HepG2 (cell line): ENCODE data around the gene FYTTD1. TPM values are rescaled to one million over a fixed set of nuclear protein-coding genes. Genes with fewer than 3 reads are reported as not detected.

ENCODE experiments used
- CREB1 ChIP-seq, 2 experiments: fragments of 450-650 bp in 1 of 2; IDR thresholded peaks; 2 replicates each; pipeline ENCODE4 v1.6.1; 2016 to 2017; ENCODE audit warnings: control low read depth in 1 of 2, mild to moderate bottlenecking in 1 of 2, missing compliant biosample characterization in 1 of 2, missing genetic modification characterization in 1 of 2
- FOSL2 ChIP-seq: sonication (generic); formaldehyde crosslinking; IDR thresholded peaks from 2 replicates; pipeline ENCODE4 v1.4.0; 2020; ENCODE audit warnings: missing genetic modification reagents
- GATA4 ChIP-seq: sonication (generic); IDR thresholded peaks from 2 replicates; pipeline ENCODE4 v1.6.1; 2016; ENCODE audit warnings: antibody characterized with exemption, low read depth, borderline replicate concordance
- MXI1 ChIP-seq: IDR thresholded peaks from 3 replicates; pipeline ENCODE4 v1.6.1; 2012; ENCODE audit warnings: low read depth, low read length, inconsistent platforms, borderline replicate concordance
- MZF1 ChIP-seq: sonication (generic); formaldehyde crosslinking; IDR thresholded peaks from 2 replicates; pipeline ENCODE4 v1.8.1; 2023; ENCODE audit warnings: mild to moderate bottlenecking, missing genetic modification reagents, borderline replicate concordance
- NCOA5 ChIP-seq: sonication (generic); formaldehyde crosslinking; IDR thresholded peaks from 2 replicates; pipeline ENCODE4 v1.4.0; 2020; ENCODE audit warnings: missing genetic modification reagents
- PCBP2 ChIP-seq: fragments of 200-400 bp; formaldehyde crosslinking; optimal IDR thresholded peaks from 2 replicates; pipeline ENCODE3; 2018; ENCODE audit warnings: low read length, low read depth; ENCODE audit not compliant: poor library complexity, severe bottlenecking
- RFX5 ChIP-seq: IDR thresholded peaks from 2 replicates; pipeline ENCODE4 v1.6.1; 2011; ENCODE audit warnings: low read depth, low read length, improper control_type of control experiment
- RFXAP ChIP-seq: sonication (generic); formaldehyde crosslinking; IDR thresholded peaks from 2 replicates; pipeline ENCODE4 v1.4.0; 2020; ENCODE audit warnings: missing genetic modification reagents, borderline replicate concordance
- SRSF4 ChIP-seq: fragments of 200-400 bp; formaldehyde crosslinking; IDR thresholded peaks from one replicate; pipeline ENCODE4 v1.6.1; 2018; ENCODE audit warnings: mild to moderate bottlenecking, low read depth, low read length, moderate library complexity; ENCODE audit not compliant: poor library complexity, severe bottlenecking
- ZBTB38 ChIP-seq: sonication (generic); formaldehyde crosslinking; IDR thresholded peaks from 2 replicates; pipeline ENCODE4 v1.5.1; 2020; ENCODE audit warnings: mild to moderate bottlenecking, missing genetic modification reagents
- ZNF274 ChIP-seq: sonication (generic); formaldehyde crosslinking; IDR thresholded peaks from 2 replicates; pipeline ENCODE4 v1.5.1; 2020; ENCODE audit warnings: mild to moderate bottlenecking, missing genetic modification reagents
- ZNF383 ChIP-seq: sonication (generic); formaldehyde crosslinking; IDR thresholded peaks from 2 replicates; pipeline ENCODE4 v1.4.0; 2020; ENCODE audit warnings: missing genetic modification reagents, mild to moderate bottlenecking, borderline replicate concordance
- ZNF552 ChIP-seq: sonication (generic); formaldehyde crosslinking; IDR thresholded peaks from 2 replicates; pipeline ENCODE4 v1.9.0; 2022; ENCODE audit warnings: missing genetic modification reagents, mild to moderate bottlenecking, borderline replicate concordance
- ZNF777 ChIP-seq: sonication (generic); formaldehyde crosslinking; IDR thresholded peaks from 2 replicates; pipeline ENCODE4 v1.4.0; 2020; ENCODE audit warnings: missing genetic modification reagents
- polyA plus RNA-seq, 8 experiments: library from polyadenylated mRNA; depleted of rRNA in 3 of 8; stranded (reverse) in 7 of 8; unstranded in 1 of 8; fragments of >200 nt; fragmentation: Illumina TruSeq in 4 of 8; extraction: Trizol in 4 of 8; gene quantifications; 2 replicates each; pipeline versions ENCODE4 v1.2.1 to v1.2.3, GENCODE V29; 2011 to 2016; ENCODE audit warnings: low read depth in 4 of 8, missing spikeins in 1 of 8, mixed read lengths in 1 of 8; ENCODE audit not compliant: insufficient read depth in 1 of 8
- total RNA-seq, 5 experiments: library from RNA; depleted of rRNA; stranded (reverse); fragments of >200 nt; fragmentation: Illumina TruSeq; extraction: Trizol; gene quantifications; 2 replicates each; pipeline ENCODE4 v1.2.3, GENCODE V29; 2016; ENCODE audit warnings: low read depth in 1 of 5
- TF ChIP-seq, protein P1 (sequence below): sonication (generic); formaldehyde crosslinking; IDR thresholded peaks from 2 replicates; pipeline ENCODE4 v1.9.0; 2021; ENCODE audit warnings: mild to moderate bottlenecking, missing genetic modification reagents
- TF ChIP-seq, protein P2 (sequence below): sonication (generic); formaldehyde crosslinking; conservative IDR thresholded peaks from 2 replicates; pipeline ENCODE4 v1.4.0; 2020; ENCODE audit warnings: missing genetic modification reagents
- TF ChIP-seq, protein P3 (sequence below): sonication (generic); formaldehyde crosslinking; IDR thresholded peaks from 2 replicates; pipeline ENCODE4 v1.5.0; 2020; ENCODE audit warnings: missing genetic modification reagents, mild to moderate bottlenecking, borderline replicate concordance
- TF ChIP-seq, protein P4 (sequence below): sonication (generic); formaldehyde crosslinking; IDR thresholded peaks from 2 replicates; pipeline ENCODE4 v1.5.0; 2020; ENCODE audit warnings: missing genetic modification reagents

The FYTTD1 gene
- total and polyA plus RNA-seq, 2 of the 13 experiments (the other 11 are each of a cell fraction or from before 2014, with no cell fraction given) = 6.5 to 28.8 TPM

DNA sequence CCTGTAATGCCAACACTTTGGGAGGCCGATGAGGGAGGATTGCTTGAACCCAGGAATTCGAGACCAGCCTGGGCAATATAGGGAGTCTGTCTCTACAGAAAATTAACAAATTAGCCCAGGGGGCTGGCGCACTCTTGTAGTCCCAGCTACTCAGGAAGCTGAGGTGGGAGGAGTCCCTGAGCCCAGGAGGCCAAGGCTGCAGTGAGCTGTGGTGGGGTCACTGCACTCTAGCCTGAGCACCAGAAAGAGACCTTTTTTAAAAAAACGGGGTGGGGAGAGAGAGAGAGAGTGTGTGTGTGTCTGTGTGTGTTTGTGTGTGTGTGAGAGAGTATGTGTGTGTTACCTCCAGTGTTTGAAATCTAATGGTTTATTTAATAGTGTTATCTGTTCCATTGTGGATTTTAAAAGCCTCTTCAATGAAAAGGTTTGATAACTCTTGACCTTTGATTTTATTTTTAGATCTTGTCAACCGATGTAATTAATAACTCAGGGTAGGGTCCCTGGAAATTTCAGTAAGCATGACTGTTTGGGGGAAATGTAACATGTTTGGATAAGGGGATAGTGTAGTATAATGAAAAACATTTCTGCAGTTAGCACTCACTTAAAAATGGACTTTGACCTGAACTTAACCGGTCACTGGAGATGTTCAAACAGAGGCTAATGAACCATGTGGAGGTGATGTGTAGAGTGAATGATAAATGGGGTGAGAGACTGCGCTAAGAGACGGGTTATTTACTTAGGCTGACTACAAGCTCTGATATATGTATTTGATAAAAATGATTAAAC, 71.1 kb downstream of the FYTTD1 start (continued):
- TF ChIP-seq, protein P1, sequence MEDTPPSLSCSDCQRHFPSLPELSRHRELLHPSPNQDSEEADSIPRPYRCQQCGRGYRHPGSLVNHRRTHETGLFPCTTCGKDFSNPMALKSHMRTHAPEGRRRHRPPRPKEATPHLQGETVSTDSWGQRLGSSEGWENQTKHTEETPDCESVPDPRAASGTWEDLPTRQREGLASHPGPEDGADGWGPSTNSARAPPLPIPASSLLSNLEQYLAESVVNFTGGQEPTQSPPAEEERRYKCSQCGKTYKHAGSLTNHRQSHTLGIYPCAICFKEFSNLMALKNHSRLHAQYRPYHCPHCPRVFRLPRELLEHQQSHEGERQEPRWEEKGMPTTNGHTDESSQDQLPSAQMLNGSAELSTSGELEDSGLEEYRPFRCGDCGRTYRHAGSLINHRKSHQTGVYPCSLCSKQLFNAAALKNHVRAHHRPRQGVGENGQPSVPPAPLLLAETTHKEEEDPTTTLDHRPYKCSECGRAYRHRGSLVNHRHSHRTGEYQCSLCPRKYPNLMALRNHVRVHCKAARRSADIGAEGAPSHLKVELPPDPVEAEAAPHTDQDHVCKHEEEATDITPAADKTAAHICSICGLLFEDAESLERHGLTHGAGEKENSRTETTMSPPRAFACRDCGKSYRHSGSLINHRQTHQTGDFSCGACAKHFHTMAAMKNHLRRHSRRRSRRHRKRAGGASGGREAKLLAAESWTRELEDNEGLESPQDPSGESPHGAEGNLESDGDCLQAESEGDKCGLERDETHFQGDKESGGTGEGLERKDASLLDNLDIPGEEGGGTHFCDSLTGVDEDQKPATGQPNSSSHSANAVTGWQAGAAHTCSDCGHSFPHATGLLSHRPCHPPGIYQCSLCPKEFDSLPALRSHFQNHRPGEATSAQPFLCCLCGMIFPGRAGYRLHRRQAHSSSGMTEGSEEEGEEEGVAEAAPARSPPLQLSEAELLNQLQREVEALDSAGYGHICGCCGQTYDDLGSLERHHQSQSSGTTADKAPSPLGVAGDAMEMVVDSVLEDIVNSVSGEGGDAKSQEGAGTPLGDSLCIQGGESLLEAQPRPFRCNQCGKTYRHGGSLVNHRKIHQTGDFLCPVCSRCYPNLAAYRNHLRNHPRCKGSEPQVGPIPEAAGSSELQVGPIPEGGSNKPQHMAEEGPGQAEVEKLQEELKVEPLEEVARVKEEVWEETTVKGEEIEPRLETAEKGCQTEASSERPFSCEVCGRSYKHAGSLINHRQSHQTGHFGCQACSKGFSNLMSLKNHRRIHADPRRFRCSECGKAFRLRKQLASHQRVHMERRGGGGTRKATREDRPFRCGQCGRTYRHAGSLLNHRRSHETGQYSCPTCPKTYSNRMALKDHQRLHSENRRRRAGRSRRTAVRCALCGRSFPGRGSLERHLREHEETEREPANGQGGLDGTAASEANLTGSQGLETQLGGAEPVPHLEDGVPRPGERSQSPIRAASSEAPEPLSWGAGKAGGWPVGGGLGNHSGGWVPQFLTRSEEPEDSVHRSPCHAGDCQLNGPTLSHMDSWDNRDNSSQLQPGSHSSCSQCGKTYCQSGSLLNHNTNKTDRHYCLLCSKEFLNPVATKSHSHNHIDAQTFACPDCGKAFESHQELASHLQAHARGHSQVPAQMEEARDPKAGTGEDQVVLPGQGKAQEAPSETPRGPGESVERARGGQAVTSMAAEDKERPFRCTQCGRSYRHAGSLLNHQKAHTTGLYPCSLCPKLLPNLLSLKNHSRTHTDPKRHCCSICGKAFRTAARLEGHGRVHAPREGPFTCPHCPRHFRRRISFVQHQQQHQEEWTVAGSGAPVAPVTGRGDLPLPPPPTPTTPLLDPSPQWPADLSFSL (CRISPR knock-in tag) = peak; percentile 98
- TF ChIP-seq CREB1 (IDR thresholded peaks at IDR 0.05) (no peak), CREB1 (CRISPR knock-in tag; IDR thresholded peaks at IDR 0.05) (peak; percentile 74), SRSF4 (no peak), RFXAP (CRISPR knock-in tag) (no peak), FOSL2 (CRISPR knock-in tag) (no peak), RFX5 (no peak), ZNF383 (no peak), ZBTB38 (CRISPR knock-in tag) (no peak), MZF1 (no peak), PCBP2 (no peak), ZNF552 (CRISPR knock-in tag) (no peak), ZNF777 (CRISPR knock-in tag) (no peak), MXI1 (peak; percentile 59; the same call in 1 of the 3 replicates), GATA4 (no peak), NCOA5 (CRISPR knock-in tag) (no peak), ZNF274 (CRISPR knock-in tag) (no peak)
- TF ChIP-seq, protein P2, sequence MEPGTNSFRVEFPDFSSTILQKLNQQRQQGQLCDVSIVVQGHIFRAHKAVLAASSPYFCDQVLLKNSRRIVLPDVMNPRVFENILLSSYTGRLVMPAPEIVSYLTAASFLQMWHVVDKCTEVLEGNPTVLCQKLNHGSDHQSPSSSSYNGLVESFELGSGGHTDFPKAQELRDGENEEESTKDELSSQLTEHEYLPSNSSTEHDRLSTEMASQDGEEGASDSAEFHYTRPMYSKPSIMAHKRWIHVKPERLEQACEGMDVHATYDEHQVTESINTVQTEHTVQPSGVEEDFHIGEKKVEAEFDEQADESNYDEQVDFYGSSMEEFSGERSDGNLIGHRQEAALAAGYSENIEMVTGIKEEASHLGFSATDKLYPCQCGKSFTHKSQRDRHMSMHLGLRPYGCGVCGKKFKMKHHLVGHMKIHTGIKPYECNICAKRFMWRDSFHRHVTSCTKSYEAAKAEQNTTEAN (CRISPR knock-in tag) = peak; percentile 89
- TF ChIP-seq, protein P3, sequence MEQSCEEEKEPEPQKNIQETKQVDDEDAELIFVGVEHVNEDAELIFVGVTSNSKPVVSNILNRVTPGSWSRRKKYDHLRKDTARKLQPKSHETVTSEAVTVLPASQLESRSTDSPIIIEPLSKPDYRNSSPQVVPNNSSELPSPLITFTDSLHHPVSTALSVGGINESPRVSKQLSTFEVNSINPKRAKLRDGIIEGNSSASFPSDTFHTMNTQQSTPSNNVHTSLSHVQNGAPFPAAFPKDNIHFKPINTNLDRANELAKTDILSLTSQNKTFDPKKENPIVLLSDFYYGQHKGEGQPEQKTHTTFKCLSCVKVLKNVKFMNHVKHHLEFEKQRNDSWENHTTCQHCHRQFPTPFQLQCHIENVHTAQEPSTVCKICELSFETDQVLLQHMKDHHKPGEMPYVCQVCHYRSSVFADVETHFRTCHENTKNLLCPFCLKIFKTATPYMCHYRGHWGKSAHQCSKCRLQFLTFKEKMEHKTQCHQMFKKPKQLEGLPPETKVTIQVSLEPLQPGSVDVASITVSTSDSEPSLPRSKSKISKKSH (CRISPR knock-in tag) = no peak
- TF ChIP-seq, protein P4, sequence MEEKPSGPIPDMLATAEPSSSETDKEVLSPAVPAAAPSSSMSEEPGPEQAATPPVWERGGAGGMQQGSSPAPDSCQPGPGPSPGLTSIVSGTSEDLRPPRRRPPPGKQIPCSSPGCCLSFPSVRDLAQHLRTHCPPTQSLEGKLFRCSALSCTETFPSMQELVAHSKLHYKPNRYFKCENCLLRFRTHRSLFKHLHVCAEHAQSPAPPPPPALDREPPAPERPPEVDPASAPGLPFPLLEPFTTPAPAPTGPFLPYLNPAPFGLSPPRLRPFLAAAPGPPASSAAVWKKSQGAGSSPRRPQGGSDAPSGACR (CRISPR knock-in tag) = no peak
